ENCODE measurements around the gene CDH4.
"Not testable (repeated sequence)": the region's sequence is repeated elsewhere in the genome, so short reads cannot be mapped to it uniquely, and the experiment has no call there.

The CDH4 gene

GRCh38 chr20:61848851-61849250, 596.8 kb downstream of the CDH4 start:
- no peak for DNase-seq (ENCODE audit: low read depth)

GRCh38 chr20:61849376-61849775, 597.3 kb downstream of the CDH4 start:
- no peak for DNase-seq (ENCODE audit: low read depth)

- DNase-seq (ENCODE audit: low read depth), result no peak
These were observed 597.8 kb downstream of the CDH4 start for GRCh38 chr20:61849822-61850221.

GRCh38 chr20:61850457-61850856, 598.4 kb downstream of the CDH4 start:
- no peak for DNase-seq (ENCODE audit: low read depth)

DNA sequence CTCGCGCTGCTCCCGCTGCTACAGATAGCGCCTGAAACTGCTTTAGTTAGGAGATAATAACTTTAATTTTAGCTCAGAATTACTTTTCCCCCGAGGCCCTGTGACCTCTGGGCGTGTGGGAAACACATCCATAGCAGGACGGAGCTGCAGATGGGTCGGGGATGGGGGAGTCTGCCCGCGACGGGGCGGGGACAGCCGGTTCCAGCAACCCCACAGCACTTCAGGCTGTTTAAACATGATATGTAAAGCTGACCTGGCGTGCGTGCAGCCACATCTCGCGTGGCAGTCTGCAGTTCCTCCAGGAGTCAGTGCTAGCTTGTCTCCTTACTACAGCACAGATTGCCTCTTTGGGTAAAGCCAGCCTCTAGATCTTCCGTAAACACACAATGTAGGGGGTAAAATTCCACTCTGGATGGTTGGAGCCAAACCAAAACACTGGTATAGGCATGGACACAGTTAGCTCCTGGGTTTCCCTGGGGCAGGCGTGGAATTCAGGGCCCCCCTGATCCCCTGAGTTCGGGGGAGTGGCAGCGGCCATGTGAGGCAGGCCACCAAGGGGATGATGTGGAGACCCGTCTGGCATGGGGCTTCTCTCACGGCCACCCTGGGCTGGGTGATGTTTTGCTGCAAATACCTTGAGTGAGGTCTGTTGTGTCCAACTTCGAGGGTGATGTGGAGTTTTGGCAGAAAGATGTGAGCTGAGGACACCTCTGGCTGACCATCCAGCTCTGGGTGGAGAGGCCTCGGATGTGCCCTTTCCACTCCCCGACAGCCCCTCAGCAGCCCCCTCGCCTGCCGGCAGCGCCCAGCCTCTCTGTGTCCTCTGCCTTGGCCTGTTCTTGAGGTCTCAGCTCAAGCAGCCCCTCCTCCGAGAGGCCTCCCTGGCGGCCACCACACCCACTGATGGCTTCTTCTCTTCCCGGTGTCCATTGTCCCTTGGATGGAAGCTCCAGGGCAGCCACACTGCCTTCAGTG, 599.2 kb downstream of the CDH4 start:
- DNase-seq (ENCODE audit: low read depth), result no peak

DNA sequence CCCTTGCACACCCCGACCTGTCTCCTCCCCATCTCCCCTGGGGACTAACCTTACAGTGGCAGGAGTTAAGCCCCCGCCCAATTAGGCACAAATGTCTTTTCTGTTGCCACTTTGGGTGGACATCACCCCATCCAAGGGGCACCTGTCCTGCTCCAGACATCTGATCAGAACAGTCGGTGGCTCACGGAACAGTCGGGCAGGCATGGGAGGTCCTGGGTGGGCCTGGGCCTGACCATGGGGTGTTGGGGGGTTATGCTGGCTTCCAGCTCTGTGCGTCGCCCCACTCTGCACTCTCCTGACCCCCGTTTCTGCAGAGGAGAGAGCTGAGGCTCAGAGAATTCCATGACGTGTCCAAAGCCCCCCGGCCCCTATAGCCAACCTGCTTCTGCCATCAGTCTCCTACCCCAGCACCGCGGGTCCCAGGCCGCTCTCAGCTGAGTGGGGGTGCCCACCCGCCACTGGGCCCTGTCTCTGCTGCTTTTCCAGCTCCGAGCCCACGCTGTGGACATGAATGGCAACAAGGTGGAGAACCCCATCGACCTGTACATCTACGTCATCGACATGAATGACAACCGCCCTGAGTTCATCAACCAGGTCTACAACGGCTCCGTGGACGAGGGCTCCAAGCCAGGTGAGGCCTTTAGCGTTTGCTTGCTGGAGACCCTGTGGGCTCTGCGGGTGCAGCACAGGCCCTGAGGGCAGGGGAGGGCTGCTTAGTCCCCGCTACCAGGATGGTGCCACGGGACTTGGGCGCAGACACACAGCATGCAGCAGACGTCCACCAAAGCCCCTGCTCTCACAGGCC, 600.4 kb downstream of the CDH4 start:
- DNase-seq (ENCODE audit: low read depth), result no peak

GRCh38 chr20:61853073-61854005, 601.3 kb downstream of the CDH4 start:
- DNase-seq (ENCODE audit: low read depth), result no peak

DNA sequence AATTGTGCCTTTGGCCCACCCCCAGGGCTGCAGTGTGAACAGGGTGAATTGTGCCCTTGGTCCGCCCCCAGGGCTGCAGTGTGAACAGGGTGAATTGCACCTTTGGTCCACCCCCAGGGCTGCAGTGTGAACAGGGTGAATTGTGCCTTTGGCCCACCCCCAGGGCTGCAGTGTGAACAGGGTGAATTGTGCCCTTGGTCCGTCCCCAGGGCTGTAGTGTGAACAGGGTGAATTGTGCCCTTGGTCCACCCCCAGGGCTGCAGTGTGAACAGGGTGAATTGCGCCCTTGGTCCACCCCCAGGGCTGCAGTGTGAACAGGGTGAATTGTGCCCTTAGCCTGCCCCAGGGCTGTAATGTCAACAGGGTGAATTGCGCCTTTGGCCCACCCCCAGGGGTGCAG, 602.5 kb downstream of the CDH4 start:
- DNase-seq (ENCODE audit: low read depth), result not testable (repeated sequence)

GRCh38 chr20:61855286-61855685, 603.2 kb downstream of the CDH4 start:
- DNase-seq (ENCODE audit: low read depth), result no peak

DNA sequence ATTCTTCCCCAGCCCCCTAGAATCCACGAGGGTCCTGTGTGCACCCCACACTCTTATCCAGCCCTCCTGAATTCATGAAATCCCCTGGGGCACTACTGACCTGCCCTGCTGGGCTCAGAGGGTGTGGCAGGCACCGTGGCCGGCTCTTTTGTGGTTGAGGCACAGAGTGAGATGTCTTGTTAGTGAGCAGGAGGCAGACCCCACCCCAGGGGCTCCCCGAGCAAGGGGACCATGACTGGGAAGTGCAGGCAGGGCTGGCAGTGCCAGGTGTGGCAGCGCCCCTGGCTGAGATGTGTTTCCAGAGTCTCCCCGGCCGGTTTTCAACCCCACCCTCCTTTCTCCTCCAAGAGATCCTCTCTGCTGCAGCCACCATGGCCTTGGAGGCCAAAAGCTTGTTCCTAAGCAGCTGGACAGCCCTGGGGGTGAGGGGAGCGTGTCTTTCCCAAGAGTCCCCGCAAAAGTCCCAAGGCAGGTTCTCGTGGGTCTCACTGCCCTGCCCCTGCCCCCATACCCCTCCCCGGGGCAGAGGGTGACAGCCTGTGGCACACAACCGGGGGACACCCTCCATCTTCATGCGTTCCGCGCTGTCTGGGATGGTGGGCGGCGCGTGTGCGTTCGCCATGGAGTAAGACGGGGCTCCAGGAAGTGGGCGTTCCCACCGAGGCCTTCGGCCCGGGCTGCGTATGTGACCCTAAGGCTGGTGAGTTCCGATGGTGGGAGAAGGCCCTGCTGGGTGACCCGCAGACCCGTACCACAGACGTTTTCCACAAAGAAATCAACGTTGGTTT, 604.8 kb downstream of the CDH4 start:
- no peak for DNase-seq (ENCODE audit: low read depth)

DNA sequence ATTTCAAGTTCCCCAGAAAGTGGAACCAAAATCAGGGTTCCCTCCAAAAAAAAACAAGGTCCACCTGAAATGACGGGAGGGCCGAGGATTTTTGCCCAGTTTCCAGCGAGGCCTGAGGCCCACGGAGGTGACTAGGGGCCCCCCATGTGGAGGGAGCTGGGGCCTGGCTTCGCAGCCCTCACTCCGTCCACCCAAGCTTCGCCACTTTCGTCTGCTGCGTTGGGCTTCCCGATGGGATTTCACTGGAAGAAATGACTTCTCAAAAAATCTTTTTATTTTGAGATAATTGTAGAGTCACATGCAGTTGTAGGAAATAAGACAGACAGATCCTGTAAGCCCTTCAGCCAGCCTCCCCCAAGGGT, 605.3 kb downstream of the CDH4 start:
- no peak for DNase-seq (ENCODE audit: low read depth)

- DNase-seq (ENCODE audit: low read depth), result no peak
These were observed 605.8 kb downstream of the CDH4 start for GRCh38 chr20:61857884-61858283.

DNA sequence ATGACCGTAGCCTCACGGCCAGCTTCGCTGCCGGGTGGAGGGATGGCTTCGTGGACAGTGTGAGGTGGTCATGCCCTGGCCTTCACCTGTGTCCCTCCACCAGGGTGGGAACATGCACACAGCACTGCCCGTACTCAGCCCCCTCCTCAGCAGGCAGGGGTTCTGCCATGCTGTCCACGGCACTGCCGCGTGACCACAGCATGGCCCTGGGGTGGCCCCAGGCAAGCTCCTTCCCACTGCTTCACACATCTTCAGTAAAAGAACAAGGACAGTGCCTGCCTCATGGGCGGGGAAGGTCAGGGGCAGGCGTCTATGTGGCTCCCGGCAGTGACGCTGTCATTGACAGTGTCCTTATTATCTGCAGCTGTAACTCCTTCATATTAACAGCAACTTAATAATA, 607.7 kb downstream of the CDH4 start:
- DNase-seq (ENCODE audit: low read depth), result no peak

DNA sequence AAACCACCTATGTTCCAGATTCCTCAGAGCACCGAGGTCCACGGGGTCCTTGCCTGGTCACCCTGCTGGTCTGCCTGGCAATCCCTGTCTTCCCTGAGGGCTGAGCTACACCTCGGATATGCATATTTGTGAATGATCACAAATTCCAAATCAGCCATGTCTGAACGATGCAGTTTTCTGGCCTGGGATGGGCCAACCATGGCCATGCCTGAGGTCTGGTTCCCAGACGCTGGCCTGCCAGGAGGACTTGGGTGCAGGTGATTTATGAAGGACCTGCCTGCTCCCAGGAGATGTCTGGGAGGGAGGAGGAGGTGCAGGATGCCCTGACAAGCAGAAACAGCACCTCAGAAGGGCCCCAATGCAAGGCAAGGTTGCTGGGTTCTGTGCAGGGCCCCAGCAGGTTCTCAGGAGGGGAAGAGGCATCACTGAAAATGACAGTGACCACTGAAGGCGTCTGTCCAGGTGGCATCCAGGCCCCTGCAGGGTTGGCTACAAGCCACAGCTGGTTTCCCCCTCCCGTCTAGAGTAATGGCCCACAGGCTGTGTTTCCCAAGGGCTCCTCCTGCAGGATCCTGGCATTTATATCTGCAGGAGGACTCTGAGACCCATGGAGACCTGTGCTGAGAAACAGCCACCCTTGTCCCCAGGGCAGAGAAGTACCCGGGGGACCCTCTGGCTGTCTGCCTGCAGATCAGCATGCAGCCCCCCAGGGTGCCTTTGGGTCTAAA, 608.4 kb downstream of the CDH4 start:
- no peak for DNase-seq (ENCODE audit: low read depth)

DNA sequence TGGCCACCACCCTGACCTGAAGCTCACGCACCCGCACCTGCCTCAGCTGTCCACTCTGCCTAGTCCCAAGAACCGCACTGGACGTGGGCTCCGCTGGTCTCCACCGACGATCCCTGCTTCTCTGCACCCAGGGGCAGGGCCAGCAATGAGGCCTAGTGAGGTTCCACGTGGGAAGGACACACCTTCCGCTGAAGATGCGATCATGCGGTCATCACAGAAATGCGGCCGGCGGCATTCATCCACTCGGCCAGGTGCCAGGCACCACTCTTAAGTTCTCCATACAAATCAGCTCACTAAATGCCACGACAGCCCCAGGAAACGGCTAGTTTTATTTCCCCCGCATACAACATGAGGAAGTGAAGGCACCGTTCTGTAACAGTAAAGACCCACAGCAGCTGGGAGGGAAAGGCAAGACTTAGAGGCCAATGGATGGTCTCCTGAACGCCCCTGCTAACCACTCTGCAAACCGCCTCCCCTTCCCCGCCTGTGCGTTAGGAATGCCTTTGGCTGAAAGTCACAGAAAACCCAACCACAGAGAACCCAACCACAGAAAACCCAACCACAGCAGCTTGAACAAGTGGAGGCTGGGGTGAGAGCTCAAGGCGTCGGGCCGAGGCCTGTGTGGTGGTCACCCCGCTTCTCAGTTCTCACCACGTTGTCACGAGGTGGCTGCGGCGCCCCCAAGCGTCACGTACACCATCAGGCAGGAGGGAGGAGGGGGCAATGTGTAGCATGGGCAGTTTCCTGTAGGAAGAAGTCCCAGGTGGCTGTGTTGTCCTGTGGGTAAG, 609.2 kb downstream of the CDH4 start:
- DNase-seq (ENCODE audit: low read depth), result no peak

GRCh38 chr20:61861858-61862257, 609.8 kb downstream of the CDH4 start:
- no peak for DNase-seq (ENCODE audit: low read depth)

GRCh38 chr20:61862881-61863280, 610.8 kb downstream of the CDH4 start:
- DNase-seq (ENCODE audit: low read depth), result no peak

DNA sequence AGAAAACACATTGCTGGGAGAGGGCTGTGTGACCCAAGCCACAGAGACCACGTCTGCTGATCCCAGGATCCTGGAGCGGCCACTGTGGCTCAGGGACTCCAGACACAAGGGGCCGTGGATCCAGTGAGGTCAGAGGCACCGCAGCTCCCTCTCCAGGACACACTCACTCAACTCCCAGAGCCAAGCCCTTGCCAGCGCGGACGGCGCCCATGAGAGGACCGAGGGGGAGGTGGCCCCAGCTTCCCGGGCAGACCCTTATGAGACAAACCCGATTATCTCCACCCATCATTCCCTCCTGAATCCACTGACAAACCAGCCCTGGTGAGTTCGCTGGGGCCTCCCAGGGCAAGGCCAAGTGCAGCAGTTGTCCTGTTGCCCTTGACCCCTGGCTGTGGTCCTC, 612.4 kb downstream of the CDH4 start:
- no peak for DNase-seq (ENCODE audit: low read depth)

DNA sequence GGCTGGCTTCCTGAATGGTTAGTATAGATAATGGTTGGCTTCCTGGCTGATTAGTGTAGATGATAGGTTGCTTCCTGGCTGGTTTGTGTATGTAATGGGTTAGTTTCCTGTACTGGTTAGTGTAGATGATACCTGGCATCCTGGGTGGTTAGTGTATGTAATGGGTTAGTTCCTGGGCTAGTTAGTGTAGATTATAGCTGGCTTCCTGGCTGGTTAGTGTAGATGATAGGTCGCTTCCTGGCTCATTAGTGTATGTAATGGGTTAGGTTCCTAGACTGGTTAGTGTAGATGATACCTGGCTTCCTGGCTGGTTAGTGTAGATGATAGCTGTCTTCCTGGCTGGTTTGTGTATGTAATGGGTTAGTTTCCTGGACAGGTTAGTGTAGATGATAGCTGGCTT, 613.3 kb downstream of the CDH4 start:
- DNase-seq (ENCODE audit: low read depth), result no peak

DNA sequence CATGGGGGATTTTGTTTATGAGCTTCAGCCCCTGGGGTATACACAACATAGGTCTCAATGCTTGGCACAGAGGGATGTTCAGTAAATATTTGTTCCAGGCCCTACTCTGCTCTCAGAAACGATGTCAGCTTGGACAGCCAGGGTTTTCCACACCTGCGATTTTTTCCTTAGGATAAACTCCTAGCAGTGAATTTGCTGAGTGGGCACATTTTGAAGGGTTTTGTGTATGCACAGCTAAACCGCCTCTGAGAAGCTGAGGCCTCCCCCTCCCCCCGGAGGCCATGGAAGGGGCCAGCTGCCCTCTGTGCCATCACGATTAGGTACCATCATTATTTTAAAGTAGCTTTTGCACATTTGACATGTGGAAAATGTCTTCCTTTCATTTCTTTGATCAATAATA, 614.1 kb downstream of the CDH4 start:
- DNase-seq (ENCODE audit: low read depth), result no peak
